Upper lobe of left lung (tissue), 6 donors: ENCODE results near the gene NOS1. TPM values are rescaled to one million over a fixed set of nuclear protein-coding genes. Genes with fewer than 3 reads are reported as not detected.

Experiments used
- ATAC-seq, 2 donors: fragments of 200-7000 bp; cut with Tn5 transposase; one replicate each; pipeline ENCODE4 v1.9.1; 2022; ENCODE audit warnings: mild to moderate bottlenecking in 2 of 2, moderate library complexity in 2 of 2; ENCODE audit not compliant: low FRiP score in 2 of 2
- DNase-seq, 2 donors: peaks; one replicate each; pipeline ENCODE4 v3.0.0-alpha.2; 2019 to 2020
- H3K27ac ChIP-seq, 4 donors: fragments of 200-600 bp; sonication (generic); one replicate each; pipeline ENCODE4 v1.5.1; 2016 to 2019
- H3K27me3 ChIP-seq, 4 donors: fragments of 200-600 bp; sonication (generic); one replicate each; pipeline ENCODE4 v1.5.1; 2017 to 2019
- H3K36me3 ChIP-seq, 4 donors: fragments of 200-600 bp; sonication (generic); one replicate each; pipeline ENCODE4 v1.5.1; 2016 to 2019
- H3K4me1 ChIP-seq, 4 donors: fragments of 200-600 bp; sonication (generic); one replicate each; pipeline ENCODE4 v1.5.1; 2018 to 2019
- H3K4me3 ChIP-seq, 4 donors: fragments of 200-600 bp; sonication (generic); one replicate each; pipeline ENCODE4 v1.5.1; 2017 to 2019; ENCODE audit warnings: mild to moderate bottlenecking in 2 of 4, moderate library complexity in 1 of 4
- H3K9me3 ChIP-seq, 4 donors: fragments of 200-600 bp; sonication (generic); one replicate each; pipeline ENCODE4 v1.5.1; 2018 to 2019
- EP300 ChIP-seq, 4 donors: sonication (generic); formaldehyde crosslinking; IDR thresholded peaks; one replicate each; pipeline ENCODE4 v1.5.1; 2017; ENCODE audit warnings: antibody characterized with exemption in 4 of 4, control low read depth in 2 of 4
- POLR2A ChIP-seq, 4 donors: fragments of 450-650 bp; IDR thresholded peaks; one replicate each; pipeline ENCODE4 v1.5.1; 2016 to 2017; ENCODE audit warnings: antibody characterized with exemption in 4 of 4, mild to moderate bottlenecking in 2 of 4
- POLR2AphosphoS5 ChIP-seq, 2 donors: sonication (generic); formaldehyde crosslinking; IDR thresholded peaks; one replicate each; pipeline ENCODE4 v1.5.1; 2017; ENCODE audit warnings: antibody characterized with exemption in 2 of 2
- WGBS, 2 donors: methylation state at CpG; one replicate each; pipeline ENCODE4 v1.1.5; 2017 to 2018; 5-methylcytosine and 5-hydroxymethylcytosine counted together
- total RNA-seq, 6 donors: library from RNA; depleted of rRNA in 4 of 6; stranded (reverse); fragments of >200 nt in 4 of 6; gene quantifications; one replicate each; pipeline versions ENCODE4 v1.1.0 to v1.2.1, GENCODE V29; 2016 to 2021
- TF ChIP-seq, protein P1 (sequence below), 6 experiments: fragments of 450-650 bp in 4 of 6; fragments of 200-600 bp in 2 of 6; sonication (generic) in 2 of 6; IDR thresholded peaks; one replicate each; pipeline ENCODE4 v1.5.1; 2016 to 2019; ENCODE audit warnings: antibody characterized with exemption in 6 of 6
- donor health status: DM: no; HTN: no; CAD: no; lungs with moderate emphysema.
- donor health status: DM: no; HTN: yes; CAD: no; lungs with severe emphysema.

The NOS1 gene
- total RNA-seq, 6 donors from 2014 or later, result 0.39 to 4.4 (median 2.4) TPM

GRCh38 chr12:117168976-117169375 is 192.4 kb downstream of the NOS1 start:
- no peak overlapping the region for H3K27ac ChIP-seq
- 74% methylated on average over 3 of the region's 3 CpGs for WGBS, 2 donors
- no peak for TF ChIP-seq POLR2AphosphoS5 (IDR thresholded peaks at IDR 0.05)
- TF ChIP-seq EP300 (IDR thresholded peaks at IDR 0.05), result no peak
- H3K27me3 ChIP-seq, result no peaks in the 10 kb centered on the region
- no peaks in the 10 kb centered on the region for H3K4me1 ChIP-seq
- no peak overlapping the region for H3K4me3 ChIP-seq
- DNase-seq (no peak), ATAC-seq (no peak)
- H3K36me3 ChIP-seq, result peaks cover 47 to 100% (median 71%) of the 10 kb centered on the region in 4 donors
- no peaks in the 10 kb centered on the region for H3K9me3 ChIP-seq

DNA sequence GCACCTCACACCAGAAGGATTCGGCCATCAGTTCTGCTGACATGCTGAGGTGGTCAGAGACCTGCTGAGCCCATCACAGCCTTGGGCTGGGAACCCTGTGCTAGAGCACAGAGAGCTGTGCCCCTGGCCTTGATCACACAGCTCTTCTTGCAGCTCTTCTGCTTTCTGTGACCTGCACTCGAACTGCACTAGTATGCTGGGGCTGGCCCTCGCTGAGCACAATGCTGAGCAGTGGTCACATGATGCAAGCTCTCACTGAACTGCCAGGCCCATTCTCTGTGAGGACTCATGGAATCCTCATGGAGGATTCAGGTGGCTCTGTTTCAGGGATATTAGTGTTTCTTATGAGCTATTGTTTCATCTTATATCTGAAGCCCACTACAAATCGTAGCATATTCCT is 193.7 kb downstream of the NOS1 start:
- Histone ChIP-seq H3K27ac (no peak overlapping the region), H3K27me3 (no peaks in the 10 kb centered on the region), H3K4me1 (no peaks in the 10 kb centered on the region), H3K9me3 (no peaks in the 10 kb centered on the region), H3K4me3 (no peak overlapping the region), H3K36me3 (peaks cover 48 to 100% (median 70%) of the 10 kb centered on the region in 4 donors)
- 92 to 99% methylated on average over 4 of the region's 4 CpGs for whole genome bisulfite sequencing, 2 donors
- no peak for DNase-seq
- no peak for ATAC-seq
- no peak for TF ChIP-seq POLR2A (IDR thresholded peaks at IDR 0.05)
- no peak for TF ChIP-seq EP300 (IDR thresholded peaks at IDR 0.05)
- TF ChIP-seq POLR2AphosphoS5 (IDR thresholded peaks at IDR 0.05), result no peak
- TF ChIP-seq, protein P1, sequence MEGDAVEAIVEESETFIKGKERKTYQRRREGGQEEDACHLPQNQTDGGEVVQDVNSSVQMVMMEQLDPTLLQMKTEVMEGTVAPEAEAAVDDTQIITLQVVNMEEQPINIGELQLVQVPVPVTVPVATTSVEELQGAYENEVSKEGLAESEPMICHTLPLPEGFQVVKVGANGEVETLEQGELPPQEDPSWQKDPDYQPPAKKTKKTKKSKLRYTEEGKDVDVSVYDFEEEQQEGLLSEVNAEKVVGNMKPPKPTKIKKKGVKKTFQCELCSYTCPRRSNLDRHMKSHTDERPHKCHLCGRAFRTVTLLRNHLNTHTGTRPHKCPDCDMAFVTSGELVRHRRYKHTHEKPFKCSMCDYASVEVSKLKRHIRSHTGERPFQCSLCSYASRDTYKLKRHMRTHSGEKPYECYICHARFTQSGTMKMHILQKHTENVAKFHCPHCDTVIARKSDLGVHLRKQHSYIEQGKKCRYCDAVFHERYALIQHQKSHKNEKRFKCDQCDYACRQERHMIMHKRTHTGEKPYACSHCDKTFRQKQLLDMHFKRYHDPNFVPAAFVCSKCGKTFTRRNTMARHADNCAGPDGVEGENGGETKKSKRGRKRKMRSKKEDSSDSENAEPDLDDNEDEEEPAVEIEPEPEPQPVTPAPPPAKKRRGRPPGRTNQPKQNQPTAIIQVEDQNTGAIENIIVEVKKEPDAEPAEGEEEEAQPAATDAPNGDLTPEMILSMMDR (IDR thresholded peaks at IDR 0.05), result no peak

GRCh38 chr12:117166107-117166506 is 195.3 kb downstream of the NOS1 start:
- whole genome bisulfite sequencing, 2 donors, result 87 to 98% methylated on average over 4 of the region's 4 CpGs
- Histone ChIP-seq H3K4me1 (no peaks in the 10 kb centered on the region), H3K27ac (no peak overlapping the region), H3K27me3 (no peaks in the 10 kb centered on the region), H3K4me3 (no peak overlapping the region), H3K9me3 (no peaks in the 10 kb centered on the region), H3K36me3 (peaks cover 54 to 100% (median 73%) of the 10 kb centered on the region in 4 donors)
- TF ChIP-seq POLR2AphosphoS5 (IDR thresholded peaks at IDR 0.05) (no peak), POLR2A (IDR thresholded peaks at IDR 0.05) (no peak), EP300 (IDR thresholded peaks at IDR 0.05) (no peak)
- TF ChIP-seq, protein P1 (IDR thresholded peaks at IDR 0.05), result no peak
- ATAC-seq (no peak), DNase-seq (no peak)

DNA sequence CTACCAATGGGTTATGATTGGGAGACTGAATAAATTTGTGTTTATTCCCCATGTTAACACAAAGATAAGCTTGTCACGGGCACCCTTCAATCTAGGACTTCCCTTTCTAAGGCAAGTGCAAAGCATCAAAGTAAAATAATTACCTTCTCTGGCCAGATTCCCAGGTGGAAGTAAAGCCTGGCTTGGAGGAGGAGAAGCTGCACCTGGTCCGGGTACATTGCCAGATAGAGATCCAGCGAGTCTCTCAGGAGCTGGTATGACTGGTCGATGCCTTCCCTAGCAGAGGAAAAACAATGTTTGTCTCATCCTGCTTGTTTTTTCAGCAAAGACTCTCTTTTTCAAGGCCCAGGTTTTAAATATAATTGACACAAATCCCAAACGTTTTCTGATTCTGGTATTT is 196.1 kb downstream of the NOS1 start:
- H3K27ac ChIP-seq, result no peak overlapping the region
- H3K36me3 ChIP-seq, result peaks cover 54 to 100% (median 73%) of the 10 kb centered on the region in 4 donors
- H3K4me1 ChIP-seq, result no peaks in the 10 kb centered on the region
- WGBS, 2 donors, result 73 to 79% methylated on average over 4 to 5 of the region's 5 CpGs
- no peak overlapping the region for H3K4me3 ChIP-seq
- TF ChIP-seq, protein P1 (IDR thresholded peaks at IDR 0.05), result no peak
- TF ChIP-seq POLR2A (IDR thresholded peaks at IDR 0.05), result no peak
- no peak for ATAC-seq
- no peak for DNase-seq
- H3K9me3 ChIP-seq, result no peaks in the 10 kb centered on the region
- H3K27me3 ChIP-seq, result no peaks in the 10 kb centered on the region

- TF ChIP-seq, protein P1 (IDR thresholded peaks at IDR 0.05), result no peak
- TF ChIP-seq POLR2AphosphoS5 (IDR thresholded peaks at IDR 0.05) (no peak), EP300 (IDR thresholded peaks at IDR 0.05) (no peak)
- Histone ChIP-seq H3K27ac (no peak overlapping the region), H3K4me1 (no peaks in the 10 kb centered on the region), H3K36me3 (peaks cover 63 to 95% (median 82%) of the 10 kb centered on the region in 4 donors), H3K4me3 (no peak overlapping the region), H3K27me3 (no peaks in the 10 kb centered on the region), H3K9me3 (no peaks in the 10 kb centered on the region)
- ATAC-seq (no peak), DNase-seq (no peak)
- 85 to 87% methylated on average over 7 of the region's 7 CpGs for WGBS, 2 donors
These were observed 198.8 kb downstream of the NOS1 start for GRCh38 chr12:117162633-117163032.
